Cardiac muscle cell (in vitro differentiated cells and primary cell): ENCODE data around the gene UROS. TPM values are rescaled to one million over a fixed set of nuclear protein-coding genes. Genes with fewer than 3 reads are reported as not detected.

Source experiments
- DNase-seq, 2 donors: peaks; one replicate each; pipeline versions ENCODE4 v3.0.0 to v3.0.0-alpha.2; 2010 to 2017; ENCODE audit warnings: low read depth in 1 of 2, low spot score in 1 of 2
- H3K27ac ChIP-seq: fragments of 200-600 bp; sonication (generic); 2 replicates; pipeline ENCODE4 v1.5.1; 2016
- H3K27me3 ChIP-seq: fragments of 200-600 bp; sonication (generic); 2 replicates; pipeline ENCODE4 v1.6.0; 2016; ENCODE audit warnings: control low read depth
- H3K36me3 ChIP-seq: fragments of 200-600 bp; sonication (generic); 2 replicates; pipeline ENCODE4 v1.5.1; 2016; ENCODE audit warnings: control low read depth
- H3K4me1 ChIP-seq: fragments of 200-600 bp; sonication (generic); 2 replicates; pipeline ENCODE4 v1.8.1; 2017; ENCODE audit warnings: low read depth, mild to moderate bottlenecking, mixed run types
- H3K4me3 ChIP-seq: fragments of 200-600 bp; sonication (generic); 2 replicates; pipeline ENCODE4 v1.5.1; 2016; ENCODE audit warnings: mild to moderate bottlenecking
- H3K9me3 ChIP-seq: fragments of 200-600 bp; sonication (generic); 2 replicates; pipeline ENCODE4 v1.5.1; 2017; ENCODE audit warnings: low read depth, mild to moderate bottlenecking, control low read depth
- CTCF ChIP-seq: IDR thresholded peaks from 2 replicates; pipeline ENCODE4 v1.5.1; 2012; ENCODE audit warnings: low read depth, mild to moderate bottlenecking, low read length
- polyA plus RNA-seq: library from polyadenylated mRNA; unstranded; fragments of >200 nt; fragmentation: Nextera tagmentation; extraction: Ambion mirVana; gene quantifications from 2 replicates; pipeline ENCODE4 v1.2.1, GENCODE V29; 2016
- total RNA-seq: library from RNA; depleted of rRNA; stranded (reverse); fragments of >200 nt; gene quantifications from 2 replicates; pipeline ENCODE4 v1.2.3, GENCODE V29; 2016

Gene UROS
- total and polyA plus RNA-seq, 2 experiments from 2014 or later = 88.4 to 211 TPM

GRCh38 chr10:125788156-125789034 is 34.7 kb downstream of the UROS start:
- H3K9me3 ChIP-seq = no peaks in the 10 kb centered on the region
- no peak overlapping the region for H3K4me3 ChIP-seq
- peaks cover 7% of the 10 kb centered on the region for H3K36me3 ChIP-seq
- TF ChIP-seq CTCF = no peak
- no peak for DNase-seq
- no peak overlapping the region for H3K27ac ChIP-seq
- no peaks in the 10 kb centered on the region for H3K27me3 ChIP-seq
- H3K4me1 ChIP-seq = no peaks in the 10 kb centered on the region

GRCh38 chr10:125785791-125786190 is 37.3 kb downstream of the UROS start:
- Histone ChIP-seq H3K27me3 (no peaks in the 10 kb centered on the region), H3K4me1 (no peaks in the 10 kb centered on the region), H3K36me3 (no peaks in the 10 kb centered on the region), H3K27ac (no peak overlapping the region), H3K4me3 (no peak overlapping the region), H3K9me3 (no peaks in the 10 kb centered on the region)
- DNase-seq = no peak
- TF ChIP-seq CTCF = no peak

GRCh38 chr10:125783957-125784356 is 39.1 kb downstream of the UROS start:
- no peaks in the 10 kb centered on the region for H3K9me3 ChIP-seq
- H3K4me3 ChIP-seq = no peak overlapping the region
- TF ChIP-seq CTCF = no peak
- DNase-seq = no peak
- H3K36me3 ChIP-seq = no peaks in the 10 kb centered on the region
- H3K27ac ChIP-seq = no peak overlapping the region
- H3K4me1 ChIP-seq = no peaks in the 10 kb centered on the region
- H3K27me3 ChIP-seq = no peaks in the 10 kb centered on the region

- Histone ChIP-seq H3K4me3 (no peak overlapping the region), H3K27me3 (no peaks in the 10 kb centered on the region), H3K27ac (no peak overlapping the region), H3K4me1 (no peaks in the 10 kb centered on the region), H3K36me3 (no peaks in the 10 kb centered on the region), H3K9me3 (no peaks in the 10 kb centered on the region)
- no peak for DNase-seq
- no peak for TF ChIP-seq CTCF
These were observed 39.6 kb downstream of the UROS start for GRCh38 chr10:125783408-125783807.

GRCh38 chr10:125782616-125783015 is 40.4 kb downstream of the UROS start:
- Histone ChIP-seq H3K9me3 (no peaks in the 10 kb centered on the region), H3K36me3 (no peaks in the 10 kb centered on the region), H3K27ac (no peak overlapping the region), H3K4me1 (no peaks in the 10 kb centered on the region), H3K4me3 (no peak overlapping the region), H3K27me3 (no peaks in the 10 kb centered on the region)
- no peak for TF ChIP-seq CTCF
- no peak for DNase-seq
